Prostate gland (tissue), 2 donors: Measurements from ENCODE around the gene CFAP92. TPM values are rescaled to one million over a fixed set of nuclear protein-coding genes. Genes with fewer than 3 reads are reported as not detected.

ENCODE experiments used
- DNase-seq: peaks from one replicate; pipeline ENCODE4 v3.0.0-alpha.2; 2019; ENCODE audit warnings: low spot score
- H3K27ac ChIP-seq, 2 donors: fragments of 200-600 bp; sonication (generic); 2 replicates each; pipeline ENCODE4 v1.5.1; 2017 to 2019
- H3K27me3 ChIP-seq: fragments of 200-600 bp; sonication (generic); replicated peaks from 2 replicates; pipeline ENCODE4 v1.5.1; 2019; ENCODE audit not compliant: insufficient read depth
- H3K36me3 ChIP-seq, 2 donors: fragments of 200-600 bp; sonication (generic); 1 replicate in 1 of 2; 2 replicates in 1 of 2; pipeline versions ENCODE4 v1.5.1 to v1.8.1; 2017 to 2019
- H3K4me1 ChIP-seq: fragments of 200-600 bp; sonication (generic); replicated peaks from 2 replicates; pipeline ENCODE4 v1.5.1; 2019
- H3K4me3 ChIP-seq, 2 donors: fragments of 200-600 bp; sonication (generic); 2 replicates each; pipeline ENCODE4 v1.5.1; 2017 to 2019
- H3K9me3 ChIP-seq: fragments of 200-600 bp; sonication (generic); 2 replicates; pipeline ENCODE4 v1.5.1; 2017
- POLR2A ChIP-seq: fragments of 450-650 bp; IDR thresholded peaks from one replicate; pipeline ENCODE4 v1.6.1; 2016; ENCODE audit warnings: antibody characterized with exemption, mild to moderate bottlenecking
- POLR2AphosphoS5 ChIP-seq: sonication (generic); formaldehyde crosslinking; IDR thresholded peaks from one replicate; pipeline ENCODE4 v1.6.1; 2017; ENCODE audit warnings: antibody characterized with exemption
- WGBS: methylation state at CpG from one replicate; pipeline ENCODE4 v1.1.5; 2018; 5-methylcytosine and 5-hydroxymethylcytosine counted together
- intact Hi-C: fragments of 100-400 bp; cut with DNase I; formaldehyde crosslinking; loops from one replicate; pipeline ENCODE4 v1.14.2; 2022
- total RNA-seq, 2 donors: library from RNA; depleted of rRNA; stranded (reverse); fragments of >200 nt; gene quantifications; one replicate each; pipeline ENCODE4 v1.1.0, GENCODE V29; 2016
- TF ChIP-seq, protein P1 (sequence below), 4 experiments: fragments of 200-600 bp in 2 of 4; fragments of 450-650 bp in 2 of 4; sonication (generic) in 2 of 4; IDR thresholded peaks; 1 replicate in 3 of 4; 2 replicates in 1 of 4; pipeline ENCODE4 v1.5.1; 2016 to 2019; ENCODE audit warnings: antibody characterized with exemption in 4 of 4, mild to moderate bottlenecking in 2 of 4, moderate library complexity in 2 of 4

The CFAP92 gene
- total RNA-seq, 2 donors from 2014 or later = 1.7 to 4.3 TPM

DNA sequence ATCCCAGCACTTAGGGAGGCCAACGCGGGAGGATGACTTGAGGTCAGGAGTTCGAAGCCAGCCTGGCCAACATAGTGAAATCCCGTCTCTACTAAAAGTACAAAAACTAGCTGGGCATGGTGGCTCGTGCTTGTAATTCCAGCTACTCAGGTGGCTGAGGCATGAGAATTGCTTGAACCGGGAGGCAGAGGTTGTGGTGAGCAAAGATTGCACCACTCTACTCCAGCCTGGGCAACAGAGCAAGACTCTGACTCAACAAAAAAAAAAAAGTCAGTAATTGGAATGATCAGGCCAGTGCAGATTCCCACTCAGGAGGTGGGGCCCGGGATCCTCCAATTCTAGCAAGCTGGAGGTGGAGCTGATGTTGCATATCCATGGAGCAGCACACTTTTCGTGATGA is 5.6 kb downstream of the CFAP92 start:
- no peaks in the 10 kb centered on the region for H3K9me3 ChIP-seq
- no peak overlapping the region for H3K27ac ChIP-seq
- DNase-seq = no peak
- intact Hi-C loops = no loop called here
- H3K27me3 ChIP-seq = no peaks in the 10 kb centered on the region
- no peaks in the 10 kb centered on the region for H3K4me1 ChIP-seq
- 90% methylated on average over 8 of the region's 8 CpGs for WGBS
- no peaks in the 10 kb centered on the region for H3K36me3 ChIP-seq
- no peak overlapping the region for H3K4me3 ChIP-seq
- TF ChIP-seq, protein P1, sequence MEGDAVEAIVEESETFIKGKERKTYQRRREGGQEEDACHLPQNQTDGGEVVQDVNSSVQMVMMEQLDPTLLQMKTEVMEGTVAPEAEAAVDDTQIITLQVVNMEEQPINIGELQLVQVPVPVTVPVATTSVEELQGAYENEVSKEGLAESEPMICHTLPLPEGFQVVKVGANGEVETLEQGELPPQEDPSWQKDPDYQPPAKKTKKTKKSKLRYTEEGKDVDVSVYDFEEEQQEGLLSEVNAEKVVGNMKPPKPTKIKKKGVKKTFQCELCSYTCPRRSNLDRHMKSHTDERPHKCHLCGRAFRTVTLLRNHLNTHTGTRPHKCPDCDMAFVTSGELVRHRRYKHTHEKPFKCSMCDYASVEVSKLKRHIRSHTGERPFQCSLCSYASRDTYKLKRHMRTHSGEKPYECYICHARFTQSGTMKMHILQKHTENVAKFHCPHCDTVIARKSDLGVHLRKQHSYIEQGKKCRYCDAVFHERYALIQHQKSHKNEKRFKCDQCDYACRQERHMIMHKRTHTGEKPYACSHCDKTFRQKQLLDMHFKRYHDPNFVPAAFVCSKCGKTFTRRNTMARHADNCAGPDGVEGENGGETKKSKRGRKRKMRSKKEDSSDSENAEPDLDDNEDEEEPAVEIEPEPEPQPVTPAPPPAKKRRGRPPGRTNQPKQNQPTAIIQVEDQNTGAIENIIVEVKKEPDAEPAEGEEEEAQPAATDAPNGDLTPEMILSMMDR (IDR thresholded peaks at IDR 0.05) = no peak
- TF ChIP-seq POLR2AphosphoS5 = no peak
- no peak for TF ChIP-seq POLR2A

DNA sequence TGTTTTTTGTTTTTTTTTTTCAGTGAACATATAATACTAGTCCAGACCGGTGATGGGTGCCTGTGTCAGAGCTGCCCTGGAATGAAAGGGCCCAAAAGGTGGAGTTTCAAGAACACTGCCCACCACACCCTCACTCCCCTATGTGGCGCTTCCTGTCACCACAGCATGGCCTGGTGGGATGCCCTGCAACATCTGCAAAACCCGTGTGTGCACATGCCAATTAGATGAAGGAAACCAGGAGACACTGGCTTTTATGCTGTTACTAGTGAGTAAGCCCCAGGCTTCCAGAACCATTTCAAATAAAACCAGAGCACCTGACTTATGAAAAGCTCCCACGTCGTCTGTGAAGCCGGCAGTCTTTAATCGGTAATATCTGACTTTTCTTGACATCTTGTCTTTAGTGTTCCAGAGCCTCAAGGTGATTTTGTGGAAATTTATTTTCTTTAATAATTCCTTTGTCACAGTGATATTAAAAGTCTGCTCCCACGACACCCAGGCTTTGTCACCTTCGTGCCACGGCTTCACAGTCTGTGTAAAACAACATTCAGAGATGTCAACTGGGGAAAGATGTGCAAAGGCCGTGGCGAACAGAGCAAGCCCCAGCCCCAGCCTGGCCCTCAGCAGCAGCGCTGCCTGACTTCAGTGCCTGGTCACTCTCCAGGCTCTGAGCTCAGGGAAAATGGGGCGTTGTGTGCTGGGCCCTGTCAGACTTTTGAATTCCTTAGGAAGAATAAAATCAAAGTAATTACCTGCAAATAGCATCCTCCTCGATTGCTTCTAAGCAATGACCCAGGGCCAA is 6.4 kb downstream of the CFAP92 start:
- DNase-seq = no peak

DNA sequence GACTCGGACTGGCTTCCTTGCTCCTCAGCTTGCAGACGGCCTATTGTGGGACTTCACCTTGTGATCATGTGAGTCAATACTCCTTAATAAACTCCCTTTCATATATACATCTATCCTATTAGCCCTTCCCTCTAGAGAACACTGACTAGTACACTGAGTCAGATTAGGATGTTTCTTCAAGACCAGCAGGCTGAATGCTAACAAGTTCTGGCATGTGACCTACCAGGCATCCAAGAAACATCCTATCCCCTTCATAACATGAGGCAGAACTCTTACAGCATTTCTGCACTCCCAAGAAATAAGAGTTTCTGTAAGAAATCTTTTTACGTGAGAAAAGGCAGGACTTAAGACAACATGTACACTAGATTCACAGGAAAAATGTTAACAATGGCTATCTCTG is 9.3 kb downstream of the CFAP92 start:
- Histone ChIP-seq H3K27me3 (no peaks in the 10 kb centered on the region), H3K36me3 (no peaks in the 10 kb centered on the region), H3K27ac (no peak overlapping the region), H3K4me3 (no peak overlapping the region), H3K9me3 (no peaks in the 10 kb centered on the region), H3K4me1 (no peaks in the 10 kb centered on the region)
- TF ChIP-seq, protein P1 (IDR thresholded peaks at IDR 0.05) = no peak
- TF ChIP-seq POLR2AphosphoS5 (no peak), POLR2A (no peak)
- intact Hi-C loops = no loop called here
- DNase-seq = no peak
- 73% methylated on average over 3 of the region's 3 CpGs for WGBS

More for the DNA sequence above, 6.4 kb downstream of the CFAP92 start:
- TF ChIP-seq, protein P1 (IDR thresholded peaks at IDR 0.05) = no peak
- TF ChIP-seq POLR2AphosphoS5 = no peak
- TF ChIP-seq POLR2A = no peak
- H3K9me3 ChIP-seq = no peaks in the 10 kb centered on the region
- no peak overlapping the region for H3K27ac ChIP-seq
- no peaks in the 10 kb centered on the region for H3K4me1 ChIP-seq
- intact Hi-C loops = no loop called here
- no peaks in the 10 kb centered on the region for H3K27me3 ChIP-seq
- 90% methylated on average over 15 of the region's 15 CpGs for WGBS
- no peaks in the 10 kb centered on the region for H3K36me3 ChIP-seq
- H3K4me3 ChIP-seq = no peak overlapping the region

DNA sequence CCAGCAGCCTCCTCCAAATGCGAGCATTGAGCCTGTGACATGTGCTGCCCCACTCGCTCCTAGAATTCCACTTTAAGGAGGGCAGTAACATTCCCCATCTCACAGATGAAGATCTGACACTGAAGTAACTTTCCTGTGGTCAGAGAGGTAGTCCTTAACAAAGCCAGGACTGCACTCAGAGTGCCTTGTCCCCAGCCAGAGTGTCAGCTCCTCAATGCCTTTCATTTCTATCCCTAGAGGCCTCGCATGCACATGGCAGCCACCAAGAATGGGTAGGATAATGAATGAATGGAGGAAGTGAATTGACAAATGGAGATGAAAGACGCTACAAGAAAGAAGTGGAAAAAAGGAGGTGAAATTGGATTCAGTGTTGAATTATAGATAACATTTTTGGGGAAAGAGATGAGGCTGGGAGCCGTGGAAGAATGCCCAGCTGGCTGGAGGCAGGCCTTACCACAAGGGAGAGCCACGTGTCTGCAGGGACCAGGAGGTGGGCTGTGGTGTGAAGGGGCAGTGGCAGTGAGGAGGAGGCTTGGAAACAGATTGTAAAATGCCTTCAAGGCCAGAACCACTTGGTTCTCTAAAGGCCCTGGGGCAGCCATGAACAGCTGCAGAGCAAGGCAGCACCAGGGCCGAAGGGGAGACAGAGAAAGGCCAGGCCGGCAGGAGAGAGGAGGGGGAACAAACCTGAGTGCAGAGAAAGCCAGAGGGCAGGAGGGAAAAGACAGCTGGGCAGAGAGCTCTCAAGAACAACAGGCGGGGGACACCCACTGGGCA is 10.4 kb downstream of the CFAP92 start:
- Histone ChIP-seq H3K4me1 (no peaks in the 10 kb centered on the region), H3K9me3 (no peaks in the 10 kb centered on the region), H3K27me3 (no peaks in the 10 kb centered on the region), H3K4me3 (no peak overlapping the region), H3K36me3 (no peaks in the 10 kb centered on the region), H3K27ac (no peak overlapping the region)
- no peak for DNase-seq
- intact Hi-C loops = no loop called here
- WGBS = 91% methylated on average over 9 of the region's 9 CpGs
- TF ChIP-seq, protein P1 (IDR thresholded peaks at IDR 0.05) = no peak
- no peak for TF ChIP-seq POLR2AphosphoS5
- no peak for TF ChIP-seq POLR2A
